Tibial nerve (tissue), 4 donors: ENCODE measurements around the gene UBE2Q1. TPM values are rescaled to one million over a fixed set of nuclear protein-coding genes. Genes with fewer than 3 reads are reported as not detected.

Experiments
- DNase-seq, 2 donors: peaks; one replicate each; pipeline ENCODE4 v3.0.0-alpha.2; 2019; ENCODE audit warnings: low spot score in 2 of 2
- H3K27ac ChIP-seq, 4 donors: fragments of 200-600 bp; sonication (generic) in 3 of 4; one replicate each; pipeline ENCODE4 v1.5.1; 2017 to 2019; ENCODE audit warnings: mild to moderate bottlenecking in 1 of 4
- H3K27me3 ChIP-seq, 2 donors: fragments of 200-600 bp; sonication (generic) in 1 of 2; one replicate each; pipeline versions ENCODE4 v1.5.1 to v1.6.0; 2017 to 2019
- H3K36me3 ChIP-seq, 3 donors: fragments of 200-600 bp; sonication (generic); one replicate each; pipeline ENCODE4 v1.5.1; 2018 to 2019
- H3K4me1 ChIP-seq, 4 donors: fragments of 200-600 bp; sonication (generic) in 3 of 4; one replicate each; pipeline ENCODE4 v1.5.1; 2017 to 2019
- H3K4me3 ChIP-seq, 4 donors: fragments of 200-600 bp; sonication (generic) in 3 of 4; one replicate each; pipeline ENCODE4 v1.5.1; 2017 to 2019; ENCODE audit warnings: mild to moderate bottlenecking in 1 of 4, moderate library complexity in 1 of 4
- H3K9me3 ChIP-seq, 4 donors: fragments of 200-600 bp; sonication (generic) in 3 of 4; one replicate each; pipeline ENCODE4 v1.5.1; 2017 to 2019
- CTCF ChIP-seq, 5 experiments: fragments of 200-600 bp in 3 of 5; fragments of 450-650 bp in 2 of 5; sonication (generic) in 3 of 5; IDR thresholded peaks; one replicate each; pipeline ENCODE4 v1.5.1; 2016 to 2019; ENCODE audit warnings: antibody characterized with exemption in 5 of 5, mild to moderate bottlenecking in 3 of 5, moderate library complexity in 2 of 5
- EP300 ChIP-seq, 2 donors: sonication (generic); formaldehyde crosslinking; IDR thresholded peaks; one replicate each; pipeline ENCODE4 v1.6.1; 2017; ENCODE audit warnings: antibody characterized with exemption in 2 of 2, mild to moderate bottlenecking in 1 of 2
- POLR2A ChIP-seq, 2 donors: fragments of 450-650 bp; IDR thresholded peaks; one replicate each; pipeline ENCODE4 v1.6.1; 2017; ENCODE audit warnings: antibody characterized with exemption in 2 of 2, mild to moderate bottlenecking in 2 of 2, moderate library complexity in 2 of 2
- WGBS, 2 donors: methylation state at CpG; one replicate each; pipeline ENCODE4 v1.1.5; 2018; 5-methylcytosine and 5-hydroxymethylcytosine counted together
- total RNA-seq, 4 donors: library from RNA; depleted of rRNA; stranded (reverse); fragments of >200 nt; gene quantifications; one replicate each; pipeline ENCODE4 v1.1.0, GENCODE V29; 2016

Gene UBE2Q1
- total RNA-seq, 4 donors from 2014 or later, result 14.9 to 69.8 (median 18.9) TPM

- WGBS, 2 donors, result 62 to 63% methylated on average over 6 of the region's 6 CpGs
- Histone ChIP-seq H3K9me3 (peaks cover 0 to 5% (median 0%) of the 10 kb centered on the region in 4 donors), H3K36me3 (no peaks in the 10 kb centered on the region), H3K27ac (no peak overlapping the region), H3K4me3 (no peak overlapping the region), H3K4me1 (no peaks in the 10 kb centered on the region), H3K27me3 (peaks cover 0 to 6% of the 10 kb centered on the region in 2 donors)
- no peak for DNase-seq
- TF ChIP-seq CTCF (IDR thresholded peaks at IDR 0.05) (no peak), POLR2A (IDR thresholded peaks at IDR 0.05) (no peak), EP300 (IDR thresholded peaks at IDR 0.05) (no peak)
These were observed 31.3 kb downstream of the UBE2Q1 start for GRCh38 chr1:154527192-154527591.

GRCh38 chr1:154524881-154525280 lies 33.6 kb downstream of the UBE2Q1 start:
- Histone ChIP-seq H3K4me1 (peaks cover 0 to 7% (median 0%) of the 10 kb centered on the region in 4 donors), H3K36me3 (no peaks in the 10 kb centered on the region), H3K27ac (no peak overlapping the region), H3K27me3 (peaks cover 0 to 6% of the 10 kb centered on the region in 2 donors), H3K4me3 (no peak overlapping the region), H3K9me3 (peaks cover 0 to 5% (median 0%) of the 10 kb centered on the region in 4 donors)
- TF ChIP-seq POLR2A (IDR thresholded peaks at IDR 0.05) (no peak), CTCF (IDR thresholded peaks at IDR 0.05) (no peak), EP300 (IDR thresholded peaks at IDR 0.05) (no peak)
- DNase-seq, result no peak

- no peak overlapping the region for H3K4me3 ChIP-seq
- peaks cover 0 to 5% (median 0%) of the 10 kb centered on the region in 4 donors for H3K9me3 ChIP-seq
- no peak for TF ChIP-seq EP300 (IDR thresholded peaks at IDR 0.05)
- no peak for TF ChIP-seq CTCF (IDR thresholded peaks at IDR 0.05)
- TF ChIP-seq POLR2A (IDR thresholded peaks at IDR 0.05), result no peak
- WGBS, 2 donors, result 43 to 48% methylated on average over 3 of the region's 3 CpGs
- peaks cover 0 to 12% of the 10 kb centered on the region in 2 donors for H3K27me3 ChIP-seq
- DNase-seq, result no peak
- H3K4me1 ChIP-seq, result peaks cover 0 to 12% (median 0%) of the 10 kb centered on the region in 4 donors
- H3K27ac ChIP-seq, result no peak overlapping the region
- H3K36me3 ChIP-seq, result no peaks in the 10 kb centered on the region
These were observed 36.8 kb downstream of the UBE2Q1 start for GRCh38 chr1:154521695-154522094.

GRCh38 chr1:154520333-154520732 lies 38.1 kb downstream of the UBE2Q1 start:
- H3K9me3 ChIP-seq, result peaks cover 0 to 5% (median 0%) of the 10 kb centered on the region in 4 donors
- H3K27me3 ChIP-seq, result peaks cover 0 to 14% of the 10 kb centered on the region in 2 donors
- no peak for DNase-seq
- H3K27ac ChIP-seq, result no peak overlapping the region
- no peaks in the 10 kb centered on the region for H3K36me3 ChIP-seq
- 14 to 24% methylated on average over 3 of the region's 3 CpGs for WGBS, 2 donors
- no peak for TF ChIP-seq POLR2A (IDR thresholded peaks at IDR 0.05)
- TF ChIP-seq EP300 (IDR thresholded peaks at IDR 0.05), result no peak
- TF ChIP-seq CTCF (IDR thresholded peaks at IDR 0.05), result no peak
- H3K4me3 ChIP-seq, result no peak overlapping the region
- H3K4me1 ChIP-seq, result peaks cover 0 to 12% (median 0%) of the 10 kb centered on the region in 4 donors

GRCh38 chr1:154519591-154519991 lies 38.9 kb downstream of the UBE2Q1 start:
- TF ChIP-seq EP300 (IDR thresholded peaks at IDR 0.05) (no peak), CTCF (IDR thresholded peaks at IDR 0.05) (no peak), POLR2A (IDR thresholded peaks at IDR 0.05) (no peak)
- no peaks in the 10 kb centered on the region for H3K36me3 ChIP-seq
- H3K9me3 ChIP-seq, result peaks cover 0 to 5% (median 0%) of the 10 kb centered on the region in 4 donors
- H3K27ac ChIP-seq, result no peak overlapping the region
- peaks cover 0 to 12% (median 0%) of the 10 kb centered on the region in 4 donors for H3K4me1 ChIP-seq
- H3K27me3 ChIP-seq, result peaks cover 0 to 14% of the 10 kb centered on the region in 2 donors
- 61 to 64% methylated on average over 9 of the region's 9 CpGs for WGBS, 2 donors
- no peak overlapping the region for H3K4me3 ChIP-seq
- no peak for DNase-seq
